HG03066 (cell line): Measurements from ENCODE around the gene ARAP1.
A peak's percentile ranks its signal among the peaks of the same experiment; 100 is the strongest.

Experiments
- ATAC-seq: cut with Tn5 transposase; IDR thresholded peaks from one replicate; pipeline ENCODE4 v1.9.1; 2021; ENCODE audit warnings: low read depth; ENCODE audit not compliant: unreplicated experiment

ARAP1 gene

DNA sequence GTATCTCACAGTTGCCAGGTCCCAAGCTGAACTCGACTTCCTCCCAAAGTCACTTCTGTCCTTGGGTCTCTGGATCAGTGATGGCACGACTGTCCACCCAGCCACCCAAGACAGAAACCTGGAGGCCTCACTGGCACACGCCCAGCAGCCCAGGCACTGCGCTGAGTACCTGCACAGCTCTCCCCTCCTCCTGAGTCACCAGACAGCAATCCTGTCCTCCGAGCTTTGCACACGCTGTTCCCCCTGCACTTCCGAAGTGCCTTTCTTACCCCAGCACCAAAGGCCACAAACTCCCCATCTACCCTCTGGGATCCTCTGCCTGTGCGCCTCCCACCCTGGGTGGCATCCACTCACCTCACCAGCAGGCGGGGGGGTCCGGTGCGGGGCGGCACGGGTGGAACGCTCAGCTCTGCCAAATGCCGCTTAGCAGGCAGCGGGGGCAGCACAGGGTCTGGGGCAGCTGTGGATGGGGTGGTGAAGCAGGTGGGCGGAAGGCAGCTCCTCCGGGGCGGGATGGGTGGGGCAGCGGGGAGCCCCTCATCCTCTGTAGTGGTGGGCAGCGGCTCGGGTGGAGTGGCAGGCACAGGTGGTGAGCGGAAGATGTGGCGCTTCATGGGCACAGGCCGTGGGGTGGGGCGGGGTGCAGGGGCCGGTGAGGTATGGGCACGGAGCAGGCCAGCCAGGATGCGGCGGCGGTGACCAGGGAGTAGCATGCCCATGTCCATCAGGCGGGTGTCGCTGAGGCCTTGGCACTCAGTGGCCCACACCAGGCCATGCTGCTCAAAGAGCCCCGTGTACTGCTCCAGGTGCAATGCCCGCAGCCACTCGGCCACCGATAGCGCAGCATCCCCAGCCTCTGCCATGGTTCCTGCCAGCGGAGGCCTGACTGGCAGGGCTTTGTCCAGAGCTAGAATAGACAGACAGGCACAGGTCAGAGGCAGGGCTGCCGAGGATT lies 25.7 kb downstream of the ARAP1 start:
- ATAC-seq = no peak

DNA sequence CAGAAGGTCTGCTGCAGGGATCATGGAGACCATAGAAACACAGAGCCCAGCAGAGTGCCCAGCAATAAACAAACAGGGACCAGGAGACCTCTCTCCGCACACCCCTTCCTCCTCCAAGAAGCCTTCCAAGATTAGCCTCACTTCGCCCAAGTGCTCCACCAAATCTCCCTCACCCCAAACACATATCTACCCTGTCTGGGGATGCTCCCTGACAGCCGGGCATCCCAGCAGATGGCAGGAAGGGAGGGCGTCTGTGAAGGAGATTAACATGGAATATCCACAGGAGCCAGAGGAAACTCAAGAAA lies 26.5 kb downstream of the ARAP1 start:
- ATAC-seq = no peak

DNA sequence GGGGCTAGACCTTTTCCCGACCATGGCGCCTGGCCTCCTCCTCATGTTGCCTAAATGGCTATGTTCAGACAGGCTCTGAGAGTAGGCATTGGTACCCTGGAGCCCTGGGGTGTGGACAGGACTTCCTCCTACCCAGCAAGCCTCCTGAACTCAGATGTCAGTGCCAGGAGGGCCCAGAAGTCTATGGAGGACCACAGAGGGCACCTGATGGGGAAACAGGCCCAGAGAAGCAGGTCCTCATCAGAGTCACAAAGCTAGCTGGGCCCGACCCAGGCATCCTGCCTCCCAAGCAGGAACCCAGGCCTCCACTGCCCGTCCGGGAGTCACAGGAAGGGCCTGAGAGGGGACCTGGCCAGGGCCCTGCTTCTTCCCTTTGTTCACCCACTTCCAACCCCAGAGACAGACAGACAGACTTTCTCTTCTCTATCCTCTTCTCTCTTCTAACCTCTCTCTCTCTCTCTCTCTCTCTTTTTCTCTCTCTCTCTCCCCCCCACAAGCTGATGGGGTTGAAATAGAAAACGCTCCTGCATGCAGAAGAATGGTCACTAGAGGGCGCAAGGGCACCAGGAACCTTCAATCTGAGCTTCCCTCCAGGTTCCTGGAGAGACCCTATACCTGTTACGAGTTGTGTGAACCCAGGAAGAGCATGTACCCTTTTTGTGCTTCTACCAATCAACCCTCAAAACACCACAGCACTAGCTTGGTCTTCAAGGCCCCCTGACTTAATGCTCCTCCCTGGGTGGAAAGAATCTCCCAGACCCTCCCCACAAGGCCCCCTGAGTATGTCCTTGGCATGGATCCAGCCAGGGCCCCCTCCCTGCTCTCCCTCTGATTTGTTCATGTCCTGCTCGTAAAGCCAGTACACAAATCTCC lies 27.1 kb downstream of the ARAP1 start:
- ATAC-seq = no peak

DNA sequence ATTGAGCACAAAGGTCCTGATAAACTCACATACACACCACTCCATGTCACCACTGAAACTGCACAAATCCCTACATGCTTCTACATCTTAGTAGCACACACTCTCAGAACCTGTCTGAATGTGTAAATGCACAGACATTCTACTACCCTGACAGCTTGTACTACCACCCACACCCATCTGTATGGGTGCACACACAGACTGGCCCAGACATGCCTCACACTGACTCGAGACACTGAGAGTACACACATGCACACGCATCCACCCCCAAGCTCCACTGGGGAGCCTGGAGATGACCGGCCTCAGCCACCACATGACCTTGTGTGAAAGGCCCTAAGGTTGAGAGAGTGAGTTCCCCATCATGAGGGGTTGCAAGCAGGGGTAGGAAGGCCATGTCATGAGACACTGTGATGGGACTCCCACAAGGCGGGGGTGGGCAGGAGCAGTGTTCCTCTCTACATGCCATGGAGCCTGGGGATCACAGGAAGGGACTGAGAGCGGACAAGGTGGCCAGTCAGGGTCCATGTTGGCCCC lies 28.1 kb downstream of the ARAP1 start:
- ATAC-seq = no peak

DNA sequence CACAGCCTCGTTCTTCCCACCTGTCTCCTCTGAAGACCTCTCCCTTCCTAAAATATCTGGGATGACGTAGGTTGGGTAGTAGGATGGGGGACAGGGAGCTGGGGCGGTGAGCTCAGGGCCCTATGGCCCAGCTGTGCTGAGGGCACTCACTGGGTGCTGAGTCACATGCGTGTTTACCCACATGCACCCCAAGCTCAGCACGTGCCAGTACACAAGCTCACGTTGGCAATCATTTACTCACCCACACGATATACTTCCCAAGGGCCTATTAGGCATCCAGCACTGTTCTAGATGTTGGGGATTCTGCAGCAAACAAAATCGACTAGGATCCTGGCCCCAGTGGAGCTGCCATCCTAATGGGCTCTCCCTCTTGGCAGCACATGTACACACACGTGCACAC lies 28.7 kb downstream of the ARAP1 start:
- ATAC-seq = no peak

DNA sequence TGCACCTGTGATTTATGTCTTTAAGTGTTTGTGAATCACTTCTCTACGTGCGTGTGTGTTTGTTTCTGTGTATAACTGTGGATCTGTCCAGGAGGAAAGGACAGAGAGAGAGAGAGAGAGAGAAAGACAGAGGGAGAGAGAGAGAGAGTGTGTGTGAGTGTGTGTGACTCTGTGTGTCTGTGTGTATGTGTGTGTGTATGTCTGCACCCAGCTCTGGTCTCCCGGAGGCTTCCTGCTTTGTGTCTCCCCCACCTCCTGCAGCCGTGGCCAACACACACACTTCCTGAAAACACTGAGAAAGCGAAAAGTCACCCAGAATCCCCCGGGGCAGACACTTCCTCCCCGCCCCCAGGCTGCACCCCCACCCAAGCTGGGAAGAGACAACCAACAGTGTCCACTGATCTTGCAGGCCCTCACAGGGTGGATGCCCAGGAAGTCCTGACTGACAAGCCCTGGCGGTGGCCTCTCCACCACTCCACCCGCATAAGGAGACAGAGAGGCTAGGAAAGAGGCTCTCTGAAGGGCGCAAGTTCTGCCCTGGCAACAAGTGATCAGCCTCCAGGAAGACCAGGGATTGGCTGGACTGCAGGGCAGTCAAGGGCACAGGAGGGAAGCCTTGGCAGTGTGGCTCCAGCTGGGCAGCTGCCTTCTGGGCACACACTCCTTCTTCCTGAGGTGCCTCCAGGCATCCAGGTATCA lies 30.0 kb downstream of the ARAP1 start:
- peak; percentile 75 for ATAC-seq

DNA sequence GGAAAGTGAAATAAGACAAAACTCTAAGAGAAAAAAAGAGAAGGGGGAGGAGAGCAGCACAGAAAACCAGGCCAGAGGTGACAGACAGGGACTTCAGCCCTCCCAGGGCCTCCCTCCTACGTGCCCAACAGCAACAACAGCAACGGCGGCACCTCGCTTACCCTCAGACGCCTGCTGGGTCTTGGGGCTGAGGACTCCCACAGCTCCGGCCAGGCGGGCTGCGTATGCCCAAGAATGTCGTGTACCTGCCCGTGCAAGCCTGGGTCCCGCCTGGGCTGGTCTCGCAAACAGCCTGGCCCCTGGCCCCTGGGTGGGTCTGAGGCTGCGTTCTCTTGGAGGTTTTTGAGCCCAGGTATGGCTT lies 30.5 kb downstream of the ARAP1 start:
- no peak for ATAC-seq

DNA sequence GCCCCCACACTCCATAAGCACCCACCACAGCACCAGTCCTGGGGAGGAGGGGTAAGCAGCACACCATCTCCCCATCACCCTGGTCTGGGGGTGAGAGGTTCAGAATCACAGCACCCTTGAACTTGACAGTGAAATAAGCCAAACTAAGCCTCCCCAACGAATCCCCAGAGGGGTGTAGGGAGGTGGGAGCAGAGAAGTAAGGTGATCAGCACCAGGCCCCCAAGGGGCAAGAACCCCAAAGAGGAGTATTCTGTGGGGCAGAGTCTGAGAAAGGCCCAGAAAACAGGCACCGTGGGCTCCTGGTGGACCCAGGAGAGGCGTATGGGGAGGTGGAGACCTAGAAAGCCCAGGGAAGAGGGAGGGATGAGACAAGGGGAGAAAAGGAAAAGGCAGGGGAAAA lies 30.9 kb downstream of the ARAP1 start:
- no peak for ATAC-seq

DNA sequence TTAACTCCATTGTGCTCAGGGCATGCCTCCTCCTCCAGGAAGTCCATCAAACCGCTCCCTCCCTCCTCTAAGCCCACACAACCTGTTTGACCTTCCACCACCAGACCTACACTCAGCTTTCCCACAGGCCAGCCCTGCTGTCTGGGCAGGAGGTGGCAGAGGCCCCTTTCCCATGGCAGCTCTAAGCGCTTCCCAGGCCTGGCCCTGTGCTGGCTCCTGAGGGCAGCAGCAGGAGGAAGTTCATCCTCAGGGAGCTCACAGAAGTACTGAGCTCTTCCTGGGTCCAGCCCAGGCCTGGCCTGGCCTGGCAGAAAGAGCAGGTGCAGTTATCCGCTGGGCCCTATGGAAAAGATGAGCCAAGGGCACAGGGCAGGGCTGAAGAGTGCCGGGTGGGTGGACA lies 31.4 kb downstream of the ARAP1 start:
- no peak for ATAC-seq

DNA sequence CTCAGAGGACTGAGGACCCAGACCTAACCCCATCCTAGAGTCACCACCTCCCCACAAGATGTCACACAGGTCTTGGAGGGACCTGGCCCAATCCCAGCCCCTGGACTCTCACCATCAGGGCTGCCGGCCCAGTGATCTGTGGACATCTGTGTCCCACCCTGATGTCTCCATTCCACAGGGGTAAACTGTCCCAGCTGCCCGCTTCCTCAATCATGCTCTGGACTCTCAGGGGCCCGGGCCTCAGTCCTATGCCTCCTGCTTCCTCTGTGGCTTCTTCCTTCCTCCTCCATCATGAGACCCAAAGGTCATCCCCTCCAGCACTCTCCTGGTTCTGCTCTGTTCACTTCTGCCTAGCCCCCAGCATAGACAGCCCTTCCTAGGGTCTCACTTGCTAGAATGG lies 32.2 kb downstream of the ARAP1 start:
- no peak for ATAC-seq

DNA sequence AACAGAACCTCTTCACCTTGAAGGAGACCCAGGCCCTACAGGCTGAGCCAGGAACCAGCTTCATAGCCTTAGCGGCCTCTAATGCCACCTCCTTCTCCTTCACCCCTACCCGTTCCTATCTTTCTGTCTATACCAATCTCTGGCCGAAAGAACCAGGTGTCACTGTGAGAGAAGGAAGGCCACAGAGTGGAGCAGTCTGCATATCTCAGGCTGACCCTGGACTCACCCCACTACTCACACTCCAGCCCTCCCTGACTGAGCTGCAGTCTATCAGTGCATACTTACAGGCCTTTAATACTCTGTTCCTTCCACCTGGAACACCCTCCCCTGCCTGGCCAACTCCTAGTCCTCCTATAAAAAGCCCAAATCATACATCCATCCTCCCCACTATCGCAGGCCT lies 32.7 kb downstream of the ARAP1 start:
- no peak for ATAC-seq

DNA sequence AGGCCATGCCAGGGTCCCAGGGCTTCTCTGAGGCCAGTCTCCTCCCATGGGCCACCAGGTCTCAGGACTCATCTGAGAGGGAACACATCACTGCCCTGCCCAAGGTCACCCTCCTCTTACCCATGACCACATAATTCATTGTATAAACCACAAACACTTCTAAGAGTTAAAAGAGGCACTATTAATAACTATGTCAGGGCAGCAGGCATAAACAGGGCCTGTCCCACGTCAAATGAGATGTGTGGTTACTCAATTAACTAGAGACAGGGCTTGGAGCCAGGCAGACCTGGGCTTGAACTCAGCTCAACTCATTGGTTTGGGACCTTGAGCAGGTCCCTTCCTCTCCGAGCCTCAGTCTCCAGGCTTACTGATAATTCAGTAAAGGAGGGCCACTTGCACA lies 33.1 kb downstream of the ARAP1 start:
- no peak for ATAC-seq

DNA sequence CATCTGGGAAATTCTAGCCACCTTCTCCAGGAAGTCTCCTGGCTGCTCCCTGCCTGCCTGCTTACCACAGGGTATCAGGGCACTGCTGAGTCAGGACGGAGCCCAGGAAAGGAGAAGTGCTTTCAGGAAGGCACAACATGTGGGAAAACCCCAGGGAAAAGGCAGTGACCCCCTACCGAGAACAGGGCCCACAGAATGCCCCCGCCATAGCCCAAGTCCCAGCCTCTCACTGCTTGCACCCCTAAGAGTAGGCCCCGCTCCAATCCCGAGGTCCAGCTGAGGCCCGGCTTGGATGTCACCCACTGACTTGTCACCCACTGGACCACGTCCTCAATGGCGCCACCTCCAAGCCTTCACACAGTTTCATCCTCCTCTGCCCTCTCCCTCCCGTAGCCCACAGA lies 34.1 kb downstream of the ARAP1 start:
- no peak for ATAC-seq

DNA sequence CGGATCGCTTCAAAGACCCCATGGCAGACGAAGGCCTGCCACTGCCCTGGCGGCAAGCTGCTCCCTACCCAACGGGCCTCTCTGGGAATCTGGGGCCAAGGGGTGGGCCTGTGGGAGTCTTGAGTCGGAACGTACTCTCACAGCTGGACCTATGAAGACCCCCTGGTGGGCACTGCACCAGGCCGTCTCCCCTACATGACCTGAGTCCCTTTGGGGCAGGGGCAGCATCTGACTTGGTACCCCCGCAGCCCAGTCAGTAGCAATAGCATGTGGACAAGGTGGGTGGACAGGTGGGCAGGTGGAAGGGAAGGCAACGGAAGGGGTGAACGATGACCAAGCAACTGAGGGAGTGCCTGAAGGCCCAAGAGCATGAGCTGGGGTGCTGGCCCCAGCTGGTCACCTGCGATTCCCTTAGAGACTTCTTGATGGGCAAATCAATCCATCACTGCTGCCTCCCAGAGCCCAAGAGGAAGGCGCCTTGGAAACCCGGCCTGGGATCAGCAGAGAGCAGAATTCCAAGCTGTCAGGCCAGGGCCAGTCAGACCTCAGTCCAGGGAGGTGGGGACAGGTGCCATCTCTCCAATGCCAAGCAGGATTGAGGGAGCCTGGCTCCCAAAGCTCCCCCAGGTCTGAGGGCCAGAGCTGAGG lies 35.3 kb downstream of the ARAP1 start:
- ATAC-seq = no peak

DNA sequence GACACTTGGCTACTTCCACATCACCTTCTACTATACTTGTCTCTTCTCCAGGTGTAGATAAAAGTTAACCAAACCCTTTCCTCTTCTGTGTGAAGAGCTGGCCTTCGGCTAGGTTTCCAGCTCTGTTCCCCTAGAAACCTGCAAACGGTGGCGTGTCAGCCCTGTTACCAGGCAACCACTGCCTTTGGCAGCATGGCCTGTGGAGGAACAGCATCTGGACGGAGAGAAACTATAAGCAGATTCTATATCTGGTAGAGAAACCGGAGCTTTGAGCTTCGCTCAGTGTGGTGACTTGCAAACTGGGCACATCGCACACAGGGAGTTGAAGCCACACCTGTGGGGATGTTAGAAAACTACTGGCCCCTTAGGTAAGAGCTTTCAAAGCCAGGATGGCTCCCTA lies 35.9 kb downstream of the ARAP1 start:
- no peak for ATAC-seq

DNA sequence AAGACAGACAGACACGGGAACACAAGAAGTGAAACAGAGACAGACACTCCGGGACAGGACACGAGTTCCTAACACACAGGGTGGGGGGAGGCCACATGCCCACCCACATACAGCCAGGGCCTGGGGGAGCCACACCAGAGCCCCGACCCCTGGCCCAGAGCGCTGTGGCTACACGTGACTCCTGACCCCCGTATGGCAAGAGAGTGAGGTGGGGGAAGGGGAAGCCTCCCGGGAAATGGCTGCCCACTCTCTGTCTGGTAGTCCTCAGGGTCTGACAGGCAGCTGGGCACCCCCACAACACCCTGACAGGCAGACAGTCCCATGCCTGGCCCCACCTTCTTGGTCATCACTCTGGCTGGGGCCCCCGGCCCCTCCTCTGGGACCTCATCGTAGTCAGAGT lies 39.4 kb downstream of the ARAP1 start:
- no peak for ATAC-seq

DNA sequence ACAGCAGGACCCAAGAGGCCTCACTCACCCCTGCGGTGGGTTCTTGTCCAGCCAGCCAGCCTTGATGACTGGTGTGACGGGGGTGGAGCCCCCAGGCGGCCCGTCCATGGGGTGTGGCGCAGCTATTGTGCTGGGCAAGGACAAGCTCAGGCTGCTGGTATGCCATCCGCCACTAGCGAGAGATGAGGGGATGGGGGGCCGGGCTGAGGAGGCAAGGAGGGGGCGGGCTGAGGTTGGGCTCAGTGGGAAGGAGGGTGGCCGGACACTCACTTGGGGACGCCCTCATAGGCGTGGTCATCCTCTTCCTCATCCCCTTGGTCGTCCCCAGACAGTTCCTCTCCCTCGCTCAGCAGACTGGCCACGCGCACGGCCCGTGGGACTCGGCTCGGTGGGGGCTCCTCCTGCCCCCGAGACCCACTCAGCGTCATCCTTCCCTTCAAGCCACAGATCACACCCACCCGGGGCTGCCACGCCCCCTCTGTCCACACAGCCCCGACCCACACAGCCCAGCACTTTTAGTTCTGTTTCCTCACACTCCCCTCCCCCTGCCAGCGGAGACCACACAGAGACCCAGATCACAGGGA lies 39.9 kb downstream of the ARAP1 start:
- ATAC-seq = no peak

DNA sequence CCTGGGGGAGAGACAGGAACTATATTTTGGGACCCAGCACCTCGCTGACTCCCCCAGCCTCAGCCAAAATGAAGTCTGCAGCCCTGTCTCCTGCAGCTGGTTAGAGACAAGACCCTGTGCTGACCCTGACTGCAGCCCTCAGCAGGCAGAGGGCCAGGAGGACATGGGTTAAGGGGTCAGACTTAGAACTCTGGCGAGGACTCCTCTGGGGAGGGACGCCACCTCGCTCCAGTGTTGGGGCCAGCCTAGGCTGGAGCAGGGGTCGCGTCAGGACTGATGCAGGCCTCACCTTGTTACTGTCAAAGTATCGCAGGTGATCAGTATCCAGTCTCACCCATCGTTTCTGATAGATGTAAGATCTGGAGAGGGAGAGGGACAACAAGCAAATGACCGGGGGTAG lies 41.1 kb downstream of the ARAP1 start:
- ATAC-seq = no peak

DNA sequence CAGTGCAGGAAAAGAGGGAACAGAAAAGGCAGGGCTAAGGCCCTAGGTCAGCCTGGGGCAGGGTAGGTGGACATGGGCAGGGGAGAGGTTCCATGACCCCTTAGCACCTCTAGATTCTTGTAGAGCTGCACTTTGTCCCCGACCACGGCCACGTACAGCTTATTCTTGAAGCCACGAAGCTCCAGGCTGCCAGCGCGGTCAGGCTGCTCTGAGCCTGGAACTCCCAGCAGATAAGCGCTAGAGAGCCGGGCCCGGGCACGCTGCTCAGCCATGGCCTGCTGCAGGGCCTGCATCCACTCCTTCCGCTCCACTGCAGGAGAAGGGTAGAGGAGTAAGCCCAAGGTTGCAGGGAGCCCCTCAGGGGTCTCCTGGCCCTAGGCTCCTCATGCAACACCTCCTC lies 41.9 kb downstream of the ARAP1 start:
- no peak for ATAC-seq
